Stimulated activated CD4-positive, alpha-beta T cell treated with anti-CD3 and anti-CD28 coated beads, Interleukin-4, amount 100 ng/mL, for 1 hour (primary cell): ENCODE data around the gene LRRC56.

Experiments used
- DNase-seq: peaks from one replicate; pipeline ENCODE4 v3.0.0-alpha.2; 2020

Gene LRRC56

GRCh38 chr11:576811-577610 lies 39.7 kb downstream of the LRRC56 start:
- no peak for DNase-seq

DNA sequence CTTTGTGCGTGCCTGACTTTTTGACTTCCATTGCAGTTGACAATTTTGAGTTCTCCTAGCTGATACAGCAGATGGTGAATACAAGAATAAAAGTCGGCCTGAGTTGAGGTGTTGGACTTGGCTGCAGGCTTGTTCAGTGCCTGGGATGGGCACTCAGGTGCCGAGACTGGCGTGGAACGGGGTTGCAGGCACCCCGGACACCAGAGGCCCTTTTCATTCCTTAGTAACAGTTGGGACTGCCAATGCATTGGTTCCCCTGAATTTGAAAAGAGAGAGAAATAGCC lies 40.2 kb downstream of the LRRC56 start:
- DNase-seq = no peak

- no peak for DNase-seq
Measured at GRCh38 chr11:578276-579035, 41.1 kb downstream of the LRRC56 start.

GRCh38 chr11:579830-580601 lies 42.7 kb downstream of the LRRC56 start:
- no peak for DNase-seq

DNA sequence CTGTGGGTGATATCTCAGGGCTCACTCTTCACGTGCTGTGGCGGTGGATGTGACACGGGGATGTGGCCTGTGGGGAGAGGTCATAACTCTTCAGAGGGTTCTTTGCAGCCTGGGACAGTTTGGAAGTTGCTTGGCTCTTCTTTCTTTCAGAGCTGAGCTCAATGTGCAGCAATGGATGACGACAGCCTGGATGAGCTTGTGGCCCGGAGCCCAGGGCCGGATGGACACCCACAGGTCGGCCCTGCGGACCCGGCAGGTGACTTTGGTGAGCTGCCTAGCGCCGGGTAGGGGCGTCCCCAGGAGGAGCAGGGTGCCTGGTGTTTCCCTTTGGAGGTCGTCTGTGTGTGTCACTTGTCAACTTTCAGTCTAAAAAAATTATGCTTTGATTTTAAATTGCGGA lies 44.0 kb downstream of the LRRC56 start:
- no peak for DNase-seq

GRCh38 chr11:581752-582151 lies 44.4 kb downstream of the LRRC56 start:
- DNase-seq = no peak

- no peak for DNase-seq
Measured at GRCh38 chr11:584287-584686, 47.0 kb downstream of the LRRC56 start.

- no peak for DNase-seq
Measured at GRCh38 chr11:586376-587316, 49.3 kb downstream of the LRRC56 start.

DNA sequence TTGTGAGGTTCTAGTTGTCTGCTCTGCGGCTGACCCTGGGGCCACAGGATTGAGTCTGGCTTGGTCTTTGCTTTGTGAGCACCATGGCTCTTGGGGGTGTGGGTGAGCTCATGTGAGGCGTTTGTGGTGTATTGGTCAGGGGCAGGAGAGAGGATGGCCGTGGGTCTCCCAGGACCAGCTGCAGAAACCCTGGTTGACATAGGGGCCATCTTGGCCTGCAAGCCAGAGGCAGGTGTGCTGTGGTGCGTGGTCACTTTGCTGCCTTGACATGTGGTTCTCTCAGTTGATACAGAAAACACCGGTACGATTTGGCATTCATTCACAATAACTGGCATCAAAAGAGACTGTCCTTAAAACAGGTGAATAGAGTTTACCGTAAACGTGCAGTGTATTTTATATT lies 50.2 kb downstream of the LRRC56 start:
- DNase-seq = no peak

GRCh38 chr11:587978-588380 lies 50.7 kb downstream of the LRRC56 start:
- peak; percentile 62 for DNase-seq

DNA sequence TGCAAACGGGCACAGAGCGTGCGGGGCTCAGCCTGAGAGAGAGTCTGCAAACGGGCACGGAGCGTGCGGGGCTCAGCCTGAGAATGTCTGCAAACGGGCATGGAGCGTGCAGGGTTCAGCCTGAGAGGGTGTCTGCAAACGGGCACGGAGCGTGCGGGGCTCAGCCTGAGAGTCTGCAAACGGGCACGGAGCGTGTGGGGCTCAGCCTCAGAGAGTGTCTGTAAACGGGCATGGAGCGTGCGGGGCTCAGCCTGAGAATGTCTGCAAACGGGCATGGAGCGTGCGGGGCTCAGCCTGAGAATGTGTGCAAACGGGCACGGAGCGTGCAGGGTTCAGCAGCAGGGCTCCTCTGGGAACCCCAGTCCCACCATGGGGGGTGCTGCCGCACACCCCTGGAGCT lies 52.5 kb downstream of the LRRC56 start:
- no peak for DNase-seq

DNA sequence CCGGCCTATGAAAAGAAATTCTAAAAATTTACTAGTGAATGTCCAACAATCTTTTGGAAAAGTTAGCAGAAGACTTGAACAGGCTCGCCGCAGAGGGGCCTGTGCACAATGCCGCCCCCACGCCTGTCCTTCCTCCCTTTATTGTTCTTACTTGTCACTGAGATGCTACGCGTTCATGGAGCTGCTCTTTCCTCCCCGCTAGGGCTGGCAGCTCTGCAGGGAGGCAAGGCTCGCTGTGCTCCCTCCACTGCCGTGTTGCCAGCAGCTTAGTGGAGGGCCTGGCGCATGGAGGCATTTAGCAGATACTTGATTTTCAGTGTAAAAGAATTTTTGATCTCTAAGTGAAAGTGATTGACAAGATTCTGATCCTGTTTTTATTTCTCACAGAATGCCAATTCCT lies 53.7 kb downstream of the LRRC56 start:
- no peak for DNase-seq

DNA sequence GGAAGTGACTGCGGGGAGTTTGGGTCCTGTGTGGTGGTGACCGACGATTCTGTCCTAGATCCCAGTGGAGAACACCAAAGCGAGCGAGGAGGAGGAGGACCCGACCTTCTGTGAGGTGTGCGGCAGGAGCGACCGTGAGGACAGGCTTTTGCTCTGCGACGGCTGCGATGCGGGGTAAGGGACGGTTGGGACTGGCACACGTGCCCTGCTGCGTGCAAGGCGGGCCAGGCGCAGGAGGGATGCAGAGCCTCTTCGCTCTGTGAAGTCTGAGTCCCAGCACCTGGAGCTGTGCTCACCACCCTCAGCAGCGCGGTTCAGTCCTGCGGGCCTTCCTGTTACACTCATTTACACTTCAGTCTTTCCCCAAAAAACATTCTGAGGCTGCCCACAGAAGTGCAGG lies 55.2 kb downstream of the LRRC56 start:
- DNase-seq = no peak

- no peak for DNase-seq
Measured at GRCh38 chr11:592918-593317, 55.6 kb downstream of the LRRC56 start.

GRCh38 chr11:593347-593746 lies 56.0 kb downstream of the LRRC56 start:
- no peak for DNase-seq

DNA sequence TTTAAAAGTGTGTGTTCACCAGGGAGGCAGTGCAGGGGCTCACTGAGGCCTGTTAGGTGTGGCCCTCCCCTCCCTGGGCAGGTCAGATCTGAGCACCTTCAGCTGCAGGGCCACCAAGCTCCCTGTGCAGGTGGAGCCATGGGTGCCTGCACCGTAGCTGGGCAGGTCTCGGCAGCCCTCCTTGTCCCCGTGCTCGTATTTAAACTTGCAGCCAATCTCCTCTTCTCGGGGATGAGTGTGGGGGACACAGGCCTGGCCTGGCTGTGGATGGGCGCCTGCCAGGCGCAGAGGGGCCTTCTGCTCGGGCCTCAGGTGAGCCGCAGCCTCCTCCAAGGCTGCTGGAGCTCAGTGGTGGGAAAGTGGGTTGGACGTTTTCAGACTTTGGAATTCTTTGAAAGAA lies 58.1 kb downstream of the LRRC56 start:
- DNase-seq = no peak

DNA sequence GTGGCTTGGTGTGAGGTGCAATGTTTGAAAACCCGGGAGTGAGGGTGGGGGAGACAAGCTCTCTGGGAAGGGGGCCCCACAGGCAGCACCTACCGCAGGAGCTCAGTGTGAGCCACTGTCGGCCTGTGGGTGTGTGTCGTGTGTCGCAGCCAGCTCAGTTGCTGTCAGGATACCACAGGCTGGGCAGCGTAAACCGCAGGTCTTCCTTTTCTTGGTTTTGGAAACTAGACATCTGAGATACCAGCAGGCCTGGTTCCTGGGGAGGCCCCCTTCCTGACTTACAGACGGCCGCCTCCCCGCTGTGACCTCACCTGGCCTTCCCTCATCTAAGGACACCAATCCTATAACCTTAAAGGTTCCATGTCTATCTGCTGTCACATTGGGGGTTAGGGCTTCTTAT lies 59.0 kb downstream of the LRRC56 start:
- DNase-seq = no peak

DNA sequence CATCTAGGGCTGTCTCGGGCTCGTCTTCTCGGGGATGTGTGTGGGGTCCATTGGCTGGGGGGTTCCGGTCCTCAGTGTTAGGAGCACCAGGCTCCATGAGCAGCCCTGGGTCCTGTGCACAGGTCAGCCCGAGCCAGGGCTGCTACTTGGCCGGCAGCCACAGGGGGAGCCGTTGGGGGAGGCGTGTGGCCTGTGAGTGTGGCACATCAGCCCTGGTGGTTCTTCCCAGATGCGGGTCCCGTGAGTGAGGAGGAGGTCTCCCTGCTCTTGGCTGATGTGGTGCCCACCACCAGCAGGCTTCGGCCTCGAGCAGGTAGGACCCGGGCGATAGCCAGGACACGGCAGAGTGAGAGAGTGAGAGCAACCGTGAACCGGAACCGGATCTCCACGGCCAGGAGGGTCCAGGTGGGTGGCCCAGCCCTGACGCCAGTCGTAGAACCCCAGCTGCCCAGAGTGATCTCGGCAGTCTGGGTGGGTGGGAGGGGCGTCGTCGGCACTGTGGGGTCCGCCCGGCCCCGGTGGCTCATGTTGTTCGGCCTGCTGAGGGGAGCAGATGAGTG lies 59.9 kb downstream of the LRRC56 start:
- DNase-seq = no peak

- no peak for DNase-seq
Measured at GRCh38 chr11:598005-598680, 60.8 kb downstream of the LRRC56 start.

DNA sequence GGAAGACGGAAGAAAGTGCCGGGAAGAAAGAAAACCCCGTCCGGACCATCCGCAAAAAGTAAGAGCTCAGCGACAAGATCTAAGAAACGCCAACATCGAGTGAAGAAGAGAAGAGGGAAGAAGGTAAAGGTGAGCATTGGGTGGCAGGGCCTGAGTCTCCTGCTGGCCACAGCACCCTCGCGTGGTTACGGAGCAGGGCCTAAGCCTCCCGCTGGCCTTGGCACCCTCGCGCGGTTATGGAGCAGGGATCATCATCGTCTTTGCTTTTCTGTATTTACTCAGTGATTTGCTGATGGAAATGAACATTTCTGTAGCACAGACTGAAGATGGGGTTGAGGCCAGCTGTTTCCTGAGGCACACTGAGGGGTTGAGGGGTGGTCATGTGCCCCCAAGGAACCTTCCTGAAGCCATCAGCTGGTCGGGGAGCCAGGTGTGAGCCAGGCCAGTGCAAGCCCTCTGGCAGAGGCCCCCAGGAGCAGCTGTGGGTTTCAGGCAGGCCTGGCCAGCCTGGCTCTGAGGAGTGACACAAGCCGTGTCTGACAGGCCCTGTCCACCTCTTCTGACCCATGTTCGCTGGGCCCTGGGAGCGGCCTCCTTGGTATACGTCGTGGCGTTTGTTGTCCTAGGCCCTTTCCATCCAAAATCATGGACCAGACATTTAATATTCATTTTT lies 64.4 kb downstream of the LRRC56 start:
- DNase-seq = no peak

DNA sequence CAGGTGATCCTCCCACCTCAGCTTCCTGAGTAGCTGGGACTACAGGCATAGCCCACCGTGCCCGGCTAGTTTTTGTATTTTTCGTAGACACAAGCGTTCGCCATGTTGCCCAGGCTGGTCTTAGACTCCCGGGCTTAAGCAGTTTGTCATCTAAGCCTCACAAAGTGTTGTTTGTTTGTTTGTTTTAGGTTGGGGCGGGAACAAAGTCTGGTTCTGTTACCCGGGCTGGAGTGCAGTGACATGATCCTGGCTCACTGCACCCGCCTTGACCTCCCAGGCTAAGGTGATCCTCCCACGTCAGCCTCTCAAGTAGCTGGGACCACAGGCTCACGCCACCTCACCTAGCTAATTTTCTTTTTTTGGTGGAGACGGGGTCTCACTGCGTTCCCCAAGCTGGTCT lies 65.8 kb downstream of the LRRC56 start:
- no peak for DNase-seq
